HEK293 (cell line): ENCODE data around the gene ASL.

Source experiments
- CTCF ChIA-PET: fragments of 350-600 bp; formaldehyde crosslinking; extraction: SDS; loops from one replicate; lab custom pipeline; 2021; ENCODE audit warnings: antibody characterized with exemption; lab: Yijun Ruan, JAX
- POLR2A ChIA-PET: fragments of 300-600 bp; formaldehyde crosslinking; extraction: SDS; loops from one replicate; lab custom pipeline; 2020; ENCODE audit warnings: antibody characterized with exemption, inconsistent platforms; lab: Yijun Ruan, JAX
- H3K27ac ChIP-seq: fragments of 200-500 bp; sonication (Bioruptor generic); 2 replicates; pipeline ENCODE4 v1.5.1; 2014; ENCODE audit warnings: low read depth, low read length, control low read depth, inconsistent platforms; ENCODE audit errors: extremely low read depth
- H3K36me3 ChIP-seq, 2 experiments: fragments of 200-500 bp in 1 of 2; sonication (Bioruptor generic) in 1 of 2; 1 replicate in 1 of 2; 2 replicates in 1 of 2; pipeline ENCODE4 v1.5.1; 2014 to 2017; ENCODE audit warnings: inconsistent platforms in 2 of 2, low read length in 2 of 2; ENCODE audit not compliant: control insufficient read depth in 2 of 2, insufficient read depth in 1 of 2
- H3K4me1 ChIP-seq: fragments of 200-500 bp; sonication (Bioruptor generic); 2 replicates; pipeline ENCODE4 v1.5.1; 2014; ENCODE audit warnings: mild to moderate bottlenecking, low read length, inconsistent platforms; ENCODE audit not compliant: control insufficient read depth, insufficient read depth
- H3K4me3 ChIP-seq: 2 replicates; pipeline ENCODE4 v1.5.1; 2011; ENCODE audit warnings: low read depth, mild to moderate bottlenecking, control low read depth, low read length, moderate library complexity
- H3K9me3 ChIP-seq: fragments of 200-500 bp; sonication (Bioruptor generic); 2 replicates; pipeline ENCODE4 v1.5.1; 2014; ENCODE audit warnings: low read depth, low read length, inconsistent platforms; ENCODE audit not compliant: control insufficient read depth, insufficient read depth
- BCL6B ChIP-seq: fragments of 450-650 bp; formaldehyde crosslinking; IDR thresholded peaks from 2 replicates; pipeline ENCODE4 v1.5.1; 2017; ENCODE audit warnings: missing biosample characterization, missing genetic modification characterization
- GLI2 ChIP-seq: fragments of 450-650 bp; formaldehyde crosslinking; IDR thresholded peaks from 2 replicates; pipeline ENCODE4; 2017; ENCODE audit warnings: missing biosample characterization, missing genetic modification characterization, low read depth, borderline replicate concordance
- KLF16 ChIP-seq: fragments of 450-650 bp; formaldehyde crosslinking; IDR thresholded peaks from 2 replicates; pipeline ENCODE4 v1.5.1; 2017; ENCODE audit warnings: missing biosample characterization, missing genetic modification characterization
- MEIS1 ChIP-seq: sonication (generic); formaldehyde crosslinking; IDR thresholded peaks from 2 replicates; pipeline ENCODE4 v1.8.1; 2022; ENCODE audit warnings: missing genetic modification reagents, mild to moderate bottlenecking, borderline replicate concordance
- PRDM2 ChIP-seq: fragments of 450-650 bp; formaldehyde crosslinking; IDR thresholded peaks from 2 replicates; pipeline ENCODE4 v1.5.1; 2016; ENCODE audit warnings: missing biosample characterization, missing genetic modification characterization, borderline replicate concordance
- SP3 ChIP-seq: fragments of 450-650 bp; formaldehyde crosslinking; IDR thresholded peaks from 2 replicates; pipeline ENCODE4 v1.5.1; 2016; ENCODE audit warnings: missing biosample characterization, missing genetic modification characterization
- SP7 ChIP-seq: fragments of 450-650 bp; formaldehyde crosslinking; IDR thresholded peaks from 2 replicates; pipeline ENCODE4 v1.5.1; 2016; ENCODE audit warnings: missing biosample characterization, missing genetic modification characterization
- ZNF155 ChIP-seq: fragments of 450-650 bp; formaldehyde crosslinking; IDR thresholded peaks from 2 replicates; pipeline ENCODE4 v1.5.1; 2016; ENCODE audit warnings: missing biosample characterization, missing genetic modification characterization
- ZNF248 ChIP-seq: fragments of 450-650 bp; formaldehyde crosslinking; IDR thresholded peaks from 2 replicates; pipeline ENCODE4 v1.5.1; 2017; ENCODE audit warnings: missing biosample characterization, missing genetic modification characterization
- ZNF362 ChIP-seq: fragments of 450-650 bp; formaldehyde crosslinking; IDR thresholded peaks from 2 replicates; pipeline ENCODE4 v1.5.1; 2016; ENCODE audit warnings: missing biosample characterization, missing genetic modification characterization
- ZNF433 ChIP-seq: fragments of 450-650 bp; formaldehyde crosslinking; IDR thresholded peaks from 2 replicates; pipeline ENCODE4 v1.5.1; 2016; ENCODE audit warnings: missing biosample characterization, missing genetic modification characterization, low read depth
- ZNF488 ChIP-seq: fragments of 450-650 bp; formaldehyde crosslinking; IDR thresholded peaks from 2 replicates; pipeline ENCODE4 v1.5.1; 2016; ENCODE audit warnings: missing biosample characterization, missing genetic modification characterization
- ZNF514 ChIP-seq: fragments of 450-650 bp; formaldehyde crosslinking; IDR thresholded peaks from 2 replicates; pipeline ENCODE4 v1.5.1; 2016; ENCODE audit warnings: missing biosample characterization, missing genetic modification characterization
- ZNF585B ChIP-seq: fragments of 450-650 bp; formaldehyde crosslinking; IDR thresholded peaks from 2 replicates; pipeline ENCODE4 v1.5.1; 2016; ENCODE audit warnings: missing biosample characterization, missing genetic modification characterization
- ZNF596 ChIP-seq: fragments of 450-650 bp; IDR thresholded peaks from 2 replicates; pipeline ENCODE4 v1.5.0; 2018; ENCODE audit warnings: missing biosample characterization, mild to moderate bottlenecking, missing genetic modification characterization, moderate library complexity
- ZNF600 ChIP-seq: fragments of 450-650 bp; formaldehyde crosslinking; IDR thresholded peaks from 2 replicates; pipeline ENCODE4 v1.5.1; 2016; ENCODE audit warnings: missing biosample characterization, missing genetic modification characterization
- ZNF621 ChIP-seq: fragments of 450-650 bp; formaldehyde crosslinking; IDR thresholded peaks from 2 replicates; pipeline ENCODE4 v1.5.1; 2017; ENCODE audit warnings: missing biosample characterization, missing genetic modification characterization
- ZNF629 ChIP-seq: fragments of 450-650 bp; formaldehyde crosslinking; IDR thresholded peaks from 2 replicates; pipeline ENCODE4 v1.5.1; 2017; ENCODE audit warnings: missing biosample characterization, missing genetic modification characterization
- ZNF677 ChIP-seq: fragments of 450-650 bp; IDR thresholded peaks from 2 replicates; pipeline ENCODE4 v1.5.0; 2018; ENCODE audit warnings: missing biosample characterization, mild to moderate bottlenecking, missing genetic modification characterization, moderate library complexity
- ZNF692 ChIP-seq: fragments of 450-650 bp; formaldehyde crosslinking; IDR thresholded peaks from 2 replicates; pipeline ENCODE4 v1.5.1; 2016; ENCODE audit warnings: missing biosample characterization, missing genetic modification characterization
- ZSCAN5A ChIP-seq: fragments of 450-650 bp; formaldehyde crosslinking; IDR thresholded peaks from 2 replicates; pipeline ENCODE4 v1.5.1; 2016; ENCODE audit warnings: missing biosample characterization, missing genetic modification characterization
- TF ChIP-seq, protein P1 (sequence below): fragments of 450-650 bp; IDR thresholded peaks from 2 replicates; pipeline ENCODE4 v1.5.1; 2018; ENCODE audit warnings: missing biosample characterization, mild to moderate bottlenecking, missing genetic modification characterization

ASL gene

GRCh38 chr7:66092654-66093053 is 17.0 kb downstream of the ASL start:
- H3K36me3 ChIP-seq: no peaks in the 10 kb centered on the region
- no peak overlapping the region for H3K4me3 ChIP-seq
- TF ChIP-seq ZNF585B (tag by site-specific recombination) (no peak), ZNF621 (tag by site-specific recombination) (no peak), ZNF692 (no peak), ZNF514 (tag by site-specific recombination) (no peak), SP3 (tag by site-specific recombination) (no peak), ZNF155 (tag by site-specific recombination) (no peak), SP7 (tag by site-specific recombination) (no peak), KLF16 (tag by site-specific recombination) (no peak), MEIS1 (CRISPR knock-in tag) (no peak), PRDM2 (no peak), ZSCAN5A (no peak), ZNF600 (tag by site-specific recombination) (no peak), BCL6B (tag by site-specific recombination) (no peak), ZNF362 (no peak), ZNF433 (no peak)
- H3K4me1 ChIP-seq: no peaks in the 10 kb centered on the region
- ChIA-PET CTCF (no interaction called here), POLR2A (no interaction called here)
- H3K27ac ChIP-seq: no peak overlapping the region
- no peaks in the 10 kb centered on the region for H3K9me3 ChIP-seq

GRCh38 chr7:66095010-66095409 is 19.4 kb downstream of the ASL start:
- TF ChIP-seq ZNF248 (tag by site-specific recombination) (no peak), ZNF629 (tag by site-specific recombination) (no peak), ZNF596 (tag by site-specific recombination) (no peak), ZNF488 (tag by site-specific recombination) (no peak), ZNF677 (no peak), GLI2 (tag by site-specific recombination) (no peak)
- TF ChIP-seq, protein P1, sequence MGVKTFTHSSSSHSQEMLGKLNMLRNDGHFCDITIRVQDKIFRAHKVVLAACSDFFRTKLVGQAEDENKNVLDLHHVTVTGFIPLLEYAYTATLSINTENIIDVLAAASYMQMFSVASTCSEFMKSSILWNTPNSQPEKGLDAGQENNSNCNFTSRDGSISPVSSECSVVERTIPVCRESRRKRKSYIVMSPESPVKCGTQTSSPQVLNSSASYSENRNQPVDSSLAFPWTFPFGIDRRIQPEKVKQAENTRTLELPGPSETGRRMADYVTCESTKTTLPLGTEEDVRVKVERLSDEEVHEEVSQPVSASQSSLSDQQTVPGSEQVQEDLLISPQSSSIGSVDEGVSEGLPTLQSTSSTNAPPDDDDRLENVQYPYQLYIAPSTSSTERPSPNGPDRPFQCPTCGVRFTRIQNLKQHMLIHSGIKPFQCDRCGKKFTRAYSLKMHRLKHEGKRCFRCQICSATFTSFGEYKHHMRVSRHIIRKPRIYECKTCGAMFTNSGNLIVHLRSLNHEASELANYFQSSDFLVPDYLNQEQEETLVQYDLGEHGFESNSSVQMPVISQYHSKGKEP (tag by site-specific recombination): no peak
- TF ChIP-seq, all 188 proteins: peak for 0
- Histone ChIP-seq H3K4me3 (no peak overlapping the region), H3K36me3 (no peaks in the 10 kb centered on the region), H3K27ac (no peak overlapping the region), H3K9me3 (no peaks in the 10 kb centered on the region), H3K4me1 (no peaks in the 10 kb centered on the region)
- ChIA-PET CTCF (interaction anchor here (0.9 kb wide), 1 partner anchor 9 kb away, joined by 4 read pairs; no protein-coding TSS in a partner anchor), POLR2A (no interaction called here)
